IPS DF 6.9 (cell line): ENCODE data around the gene IL18BP.

ENCODE experiments used
- DNase-seq: peaks from one replicate; pipeline ENCODE4 v3.0.0-alpha.2; 2013; ENCODE audit warnings: low read depth, low spot score
- H3K27ac ChIP-seq: one replicate; pipeline ENCODE4 v1.5.1; 2013; ENCODE audit warnings: low read length, control low read depth
- H3K27me3 ChIP-seq: 2 replicates; pipeline ENCODE4 v1.6.1; 2013; ENCODE audit warnings: mild to moderate bottlenecking, low read length; ENCODE audit not compliant: control insufficient read depth, insufficient read depth
- H3K36me3 ChIP-seq: 2 replicates; pipeline ENCODE4 v1.6.1; 2013; ENCODE audit warnings: low read length; ENCODE audit not compliant: control insufficient read depth, insufficient read depth
- H3K4me1 ChIP-seq: 2 replicates; pipeline ENCODE4 v1.6.1; 2013; ENCODE audit warnings: low read length; ENCODE audit not compliant: control insufficient read depth, insufficient read depth
- H3K4me3 ChIP-seq: 2 replicates; pipeline ENCODE4 v1.5.1; 2013; ENCODE audit warnings: mild to moderate bottlenecking, low read length
- H3K9me3 ChIP-seq: 2 replicates; pipeline ENCODE4 v1.6.1; 2013; ENCODE audit warnings: low read length, inconsistent platforms; ENCODE audit not compliant: control insufficient read depth, insufficient read depth
- WGBS: extraction: QIAGEN DNeasy Blood & Tissue Kit; methylation state at CpG from one replicate; pipeline ENCODE4 v1.1.7; 2013; ENCODE audit warnings: mixed read lengths, missing lambda C conversion rate; ENCODE audit not compliant: insufficient read length, insufficient coverage; 5-methylcytosine and 5-hydroxymethylcytosine counted together

Gene IL18BP

GRCh38 chr11:71996517-71996916 is 2.2 kb upstream of the IL18BP start:
- no peaks in the 10 kb centered on the region for H3K27me3 ChIP-seq
- WGBS, result no CpG with 5 or more reads among the region's 4 CpGs
- no peak for DNase-seq
- H3K9me3 ChIP-seq, result no peaks in the 10 kb centered on the region
- H3K4me3 ChIP-seq, result no peak overlapping the region
- H3K4me1 ChIP-seq, result no peaks in the 10 kb centered on the region
- no peak overlapping the region for H3K27ac ChIP-seq
- H3K36me3 ChIP-seq, result no peaks in the 10 kb centered on the region; the same call in 1 of the 2 replicates

- no peak for DNase-seq
- Histone ChIP-seq H3K9me3 (no peaks in the 10 kb centered on the region), H3K36me3 (no peaks in the 10 kb centered on the region; the same call in 1 of the 2 replicates), H3K4me1 (no peaks in the 10 kb centered on the region), H3K27me3 (no peaks in the 10 kb centered on the region), H3K4me3 (no peak overlapping the region), H3K27ac (no peak overlapping the region)
- no CpG with 5 or more reads among the region's 8 CpGs for WGBS
Observed at GRCh38 chr11:71996946-71997345, 1.8 kb upstream of the IL18BP start.

GRCh38 chr11:71997594-71997993 is 1.1 kb upstream of the IL18BP start:
- H3K4me1 ChIP-seq, result no peaks in the 10 kb centered on the region
- no peak for DNase-seq
- no peaks in the 10 kb centered on the region for H3K27me3 ChIP-seq
- H3K4me3 ChIP-seq, result no peak overlapping the region
- no CpG with 5 or more reads among the region's 3 CpGs for WGBS
- no peak overlapping the region for H3K27ac ChIP-seq
- no peaks in the 10 kb centered on the region; the same call in 1 of the 2 replicates for H3K36me3 ChIP-seq
- no peaks in the 10 kb centered on the region for H3K9me3 ChIP-seq

- Histone ChIP-seq H3K27me3 (no peaks in the 10 kb centered on the region), H3K27ac (no peak overlapping the region), H3K4me3 (no peak overlapping the region), H3K4me1 (no peaks in the 10 kb centered on the region), H3K9me3 (no peaks in the 10 kb centered on the region), H3K36me3 (peaks cover 3% of the 10 kb centered on the region; the same call in 1 of the 2 replicates)
- no peak for DNase-seq
- WGBS, result no CpG with 5 or more reads among the region's 2 CpGs
Observed at GRCh38 chr11:71998061-71998460, 648 bp upstream of the IL18BP start.

GRCh38 chr11:71999362-71999761 is 653 bp downstream of the IL18BP start:
- Histone ChIP-seq H3K9me3 (no peaks in the 10 kb centered on the region), H3K27ac (no peak overlapping the region), H3K4me3 (no peak overlapping the region), H3K27me3 (no peaks in the 10 kb centered on the region), H3K4me1 (no peaks in the 10 kb centered on the region), H3K36me3 (peaks cover 15% of the 10 kb centered on the region)
- WGBS, result no CpG with 5 or more reads among the region's 2 CpGs
- DNase-seq, result no peak

- Histone ChIP-seq H3K27ac (no peak overlapping the region), H3K4me1 (no peaks in the 10 kb centered on the region), H3K36me3 (peaks cover 19% of the 10 kb centered on the region), H3K4me3 (no peak overlapping the region), H3K27me3 (no peaks in the 10 kb centered on the region), H3K9me3 (no peaks in the 10 kb centered on the region)
- WGBS, result no CpG with 5 or more reads among the region's 8 CpGs
- no peak for DNase-seq
Observed at GRCh38 chr11:71999798-72000197, 1.1 kb downstream of the IL18BP start.

- Histone ChIP-seq H3K9me3 (no peaks in the 10 kb centered on the region), H3K4me1 (no peaks in the 10 kb centered on the region), H3K4me3 (no peak overlapping the region), H3K27ac (no peak overlapping the region), H3K27me3 (no peaks in the 10 kb centered on the region), H3K36me3 (peaks cover 24% of the 10 kb centered on the region)
- no peak for DNase-seq
- no CpG with 5 or more reads among the region's 10 CpGs for WGBS
Observed at GRCh38 chr11:72000202-72000867, 1.6 kb downstream of the IL18BP start.

- Histone ChIP-seq H3K4me1 (no peaks in the 10 kb centered on the region), H3K27me3 (no peaks in the 10 kb centered on the region), H3K27ac (no peak overlapping the region), H3K36me3 (peaks cover 29% of the 10 kb centered on the region), H3K9me3 (no peaks in the 10 kb centered on the region), H3K4me3 (no peak overlapping the region)
- DNase-seq, result no peak
- no CpG with 5 or more reads among the region's 11 CpGs for WGBS
Observed at GRCh38 chr11:72001285-72001684, 2.6 kb downstream of the IL18BP start.

- Histone ChIP-seq H3K9me3 (no peaks in the 10 kb centered on the region), H3K27ac (no peak overlapping the region), H3K36me3 (peaks cover 36% of the 10 kb centered on the region)
Observed at GRCh38 chr11:72001834-72002591, 3.3 kb downstream of the IL18BP start.

GRCh38 chr11:72002841-72003775 is 4.4 kb downstream of the IL18BP start:
- Histone ChIP-seq H3K36me3 (peaks cover 40% of the 10 kb centered on the region), H3K4me1 (no peaks in the 10 kb centered on the region), H3K4me3 (no peak overlapping the region), H3K27ac (no peak overlapping the region), H3K27me3 (no peaks in the 10 kb centered on the region), H3K9me3 (no peaks in the 10 kb centered on the region)
- WGBS, result no CpG with 5 or more reads among the region's 12 CpGs
- no peak for DNase-seq

More at GRCh38 chr11:72001834-72002591, 3.3 kb downstream of the IL18BP start:
- WGBS, result no CpG with 5 or more reads among the region's 10 CpGs
- no peaks in the 10 kb centered on the region for H3K27me3 ChIP-seq
- H3K4me1 ChIP-seq, result no peaks in the 10 kb centered on the region
- no peak for DNase-seq
- no peak overlapping the region for H3K4me3 ChIP-seq
